ENCODE results near the gene MRTFA. TPM values are rescaled to one million over a fixed set of nuclear protein-coding genes. Genes with fewer than 3 reads are reported as not detected.

MRTFA gene
- total and polyA plus RNA-seq, 2 of the 13 experiments (the other 11 are each of a cell fraction or from before 2014, with no cell fraction given), result 2.4 to 8.2 TPM

DNA sequence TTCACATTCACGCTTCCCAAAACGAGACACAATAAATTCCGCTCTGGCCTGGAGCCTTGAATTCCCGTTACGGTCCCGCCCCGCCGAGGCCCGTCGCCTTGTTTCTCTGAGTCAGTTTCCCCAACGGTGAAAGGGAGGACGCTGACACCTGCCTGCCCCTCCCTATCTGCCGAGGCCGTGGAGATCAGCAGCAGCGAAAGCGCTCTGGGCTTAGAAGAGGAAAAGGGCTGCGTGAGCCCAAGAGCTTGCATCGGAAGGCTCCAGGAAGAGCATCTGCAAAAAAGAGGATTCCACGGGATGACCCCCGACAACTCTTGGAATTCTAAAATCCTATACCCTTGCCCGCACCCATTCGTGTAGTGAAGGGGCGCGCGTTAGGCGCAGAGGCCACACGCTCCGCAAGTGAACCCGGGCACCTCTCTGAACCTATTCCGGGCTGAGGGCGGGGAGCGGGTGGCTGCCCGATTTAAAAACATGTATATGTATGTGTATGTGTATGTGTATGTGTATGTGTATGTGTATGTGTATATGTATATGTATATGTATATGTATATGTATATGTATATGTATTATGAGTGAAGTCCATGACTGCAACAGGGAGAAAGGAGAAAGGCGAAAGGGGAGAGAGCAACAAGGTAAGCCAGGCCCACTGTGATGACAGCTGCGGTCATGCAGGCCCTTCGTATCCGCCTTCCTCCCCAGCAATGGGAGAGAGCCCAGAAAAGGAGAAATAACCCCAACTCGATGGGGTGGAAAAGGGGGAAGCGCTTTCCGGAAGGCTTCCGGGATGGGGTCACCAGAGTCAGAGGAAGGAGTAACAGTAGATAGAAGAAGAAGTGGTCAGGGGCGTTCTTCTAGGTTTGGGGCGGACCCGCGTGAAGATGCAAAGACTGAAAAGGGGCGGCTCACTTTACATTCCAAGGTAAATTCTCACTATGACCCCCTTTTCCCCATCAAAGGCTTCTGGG is 948 bp upstream of the MRTFA start (continued):
- no peak for TF ChIP-seq MLLT10 (CRISPR knock-in tag; IDR thresholded peaks at IDR 0.05)
- TF ChIP-seq, protein P1, sequence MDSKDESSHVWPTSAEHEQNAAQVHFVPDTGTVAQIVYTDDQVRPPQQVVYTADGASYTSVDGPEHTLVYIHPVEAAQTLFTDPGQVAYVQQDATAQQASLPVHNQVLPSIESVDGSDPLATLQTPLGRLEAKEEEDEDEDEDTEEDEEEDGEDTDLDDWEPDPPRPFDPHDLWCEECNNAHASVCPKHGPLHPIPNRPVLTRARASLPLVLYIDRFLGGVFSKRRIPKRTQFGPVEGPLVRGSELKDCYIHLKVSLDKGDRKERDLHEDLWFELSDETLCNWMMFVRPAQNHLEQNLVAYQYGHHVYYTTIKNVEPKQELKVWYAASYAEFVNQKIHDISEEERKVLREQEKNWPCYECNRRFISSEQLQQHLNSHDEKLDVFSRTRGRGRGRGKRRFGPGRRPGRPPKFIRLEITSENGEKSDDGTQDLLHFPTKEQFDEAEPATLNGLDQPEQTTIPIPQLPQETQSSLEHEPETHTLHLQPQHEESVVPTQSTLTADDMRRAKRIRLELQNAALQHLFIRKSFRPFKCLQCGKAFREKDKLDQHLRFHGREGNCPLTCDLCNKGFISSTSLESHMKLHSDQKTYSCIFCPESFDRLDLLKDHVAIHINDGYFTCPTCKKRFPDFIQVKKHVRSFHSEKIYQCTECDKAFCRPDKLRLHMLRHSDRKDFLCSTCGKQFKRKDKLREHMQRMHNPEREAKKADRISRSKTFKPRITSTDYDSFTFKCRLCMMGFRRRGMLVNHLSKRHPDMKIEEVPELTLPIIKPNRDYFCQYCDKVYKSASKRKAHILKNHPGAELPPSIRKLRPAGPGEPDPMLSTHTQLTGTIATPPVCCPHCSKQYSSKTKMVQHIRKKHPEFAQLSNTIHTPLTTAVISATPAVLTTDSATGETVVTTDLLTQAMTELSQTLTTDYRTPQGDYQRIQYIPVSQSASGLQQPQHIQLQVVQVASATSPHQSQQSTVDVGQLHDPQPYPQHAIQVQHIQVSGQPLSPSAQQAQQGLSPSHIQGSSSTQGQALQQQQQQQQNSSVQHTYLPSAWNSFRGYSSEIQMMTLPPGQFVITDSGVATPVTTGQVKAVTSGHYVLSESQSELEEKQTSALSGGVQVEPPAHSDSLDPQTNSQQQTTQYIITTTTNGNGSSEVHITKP (CRISPR knock-in tag; IDR thresholded peaks at IDR 0.05; ENCODE audit: low read depth), result no peak
- no peak for TF ChIP-seq ZNF607 (CRISPR knock-in tag; IDR thresholded peaks at IDR 0.05; ENCODE audit: borderline replicate concordance)
- 0 out of 2 replicates have a peak, but pooled peaks have one; percentile 7 for TF ChIP-seq ETS1 (CRISPR knock-in tag; IDR thresholded peaks at IDR 0.05)
- no peak for TF ChIP-seq SMAD9 (CRISPR knock-in tag; IDR thresholded peaks at IDR 0.05)
- no peak for TF ChIP-seq ZNF205 (CRISPR knock-in tag; IDR thresholded peaks at IDR 0.05)
- no peak for TF ChIP-seq ZNF839 (CRISPR knock-in tag; IDR thresholded peaks at IDR 0.05; ENCODE audit: borderline replicate concordance)
- TF ChIP-seq RELA (CRISPR knock-in tag; IDR thresholded peaks at IDR 0.05), result no peak
- TF ChIP-seq YEATS4 (CRISPR knock-in tag; IDR thresholded peaks at IDR 0.05; ENCODE audit: borderline replicate concordance), result no peak
- TF ChIP-seq ZNF709 (CRISPR knock-in tag; IDR thresholded peaks at IDR 0.05), result 0 out of 2 replicates have a peak, but pooled peaks have one; percentile 68

Data from HepG2 (cell line).